Neuron (in vitro differentiated cells): ENCODE results near the gene RANGRF.

Experiments used
- H2AFZ ChIP-seq: one replicate; pipeline ENCODE4 v1.6.1; 2013; ENCODE audit warnings: low read depth, mild to moderate bottlenecking, inconsistent platforms, low read length, moderate library complexity
- H3K27me3 ChIP-seq: one replicate; pipeline ENCODE4 v1.6.1; 2013; ENCODE audit warnings: low read length; ENCODE audit not compliant: insufficient read depth
- H3K36me3 ChIP-seq: one replicate; pipeline ENCODE4 v1.6.1; 2013; ENCODE audit warnings: low read length; ENCODE audit not compliant: insufficient read depth
- H3K4me1 ChIP-seq: one replicate; pipeline ENCODE4 v1.6.1; 2013; ENCODE audit warnings: low read length; ENCODE audit not compliant: insufficient read depth
- H3K4me3 ChIP-seq: 2 replicates; pipeline ENCODE4 v1.5.1; 2013; ENCODE audit warnings: mild to moderate bottlenecking, low read length, moderate library complexity
- H3K9me3 ChIP-seq: one replicate; pipeline ENCODE4 v1.6.1; 2013; ENCODE audit warnings: low read length

RANGRF gene

DNA sequence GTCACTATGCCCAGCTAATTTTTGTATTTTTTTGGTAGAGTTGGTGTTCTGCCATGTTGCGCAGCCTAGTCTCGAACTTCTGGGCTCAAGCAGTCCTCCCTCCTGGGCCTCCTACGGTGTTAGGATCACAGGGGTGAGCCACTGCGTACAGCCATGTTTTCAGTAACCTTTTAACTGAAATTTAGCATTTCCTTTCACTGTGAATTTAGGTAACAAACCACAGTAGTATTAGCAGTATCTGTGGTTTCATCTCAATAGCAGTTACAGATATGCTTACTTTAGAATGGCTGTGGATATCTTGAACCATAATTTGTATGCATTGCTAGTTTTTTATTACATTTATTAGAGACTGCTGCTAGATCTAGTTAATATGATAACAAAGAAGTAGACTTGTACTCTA is 4.3 kb upstream of the RANGRF start:
- no peaks in the 10 kb centered on the region for H3K9me3 ChIP-seq
- H3K27me3 ChIP-seq: no peaks in the 10 kb centered on the region
- H3K36me3 ChIP-seq: no peaks in the 10 kb centered on the region
- no peak overlapping the region for H2AFZ ChIP-seq
- H3K4me3 ChIP-seq: no peak overlapping the region
- peaks cover 5% of the 10 kb centered on the region for H3K4me1 ChIP-seq

DNA sequence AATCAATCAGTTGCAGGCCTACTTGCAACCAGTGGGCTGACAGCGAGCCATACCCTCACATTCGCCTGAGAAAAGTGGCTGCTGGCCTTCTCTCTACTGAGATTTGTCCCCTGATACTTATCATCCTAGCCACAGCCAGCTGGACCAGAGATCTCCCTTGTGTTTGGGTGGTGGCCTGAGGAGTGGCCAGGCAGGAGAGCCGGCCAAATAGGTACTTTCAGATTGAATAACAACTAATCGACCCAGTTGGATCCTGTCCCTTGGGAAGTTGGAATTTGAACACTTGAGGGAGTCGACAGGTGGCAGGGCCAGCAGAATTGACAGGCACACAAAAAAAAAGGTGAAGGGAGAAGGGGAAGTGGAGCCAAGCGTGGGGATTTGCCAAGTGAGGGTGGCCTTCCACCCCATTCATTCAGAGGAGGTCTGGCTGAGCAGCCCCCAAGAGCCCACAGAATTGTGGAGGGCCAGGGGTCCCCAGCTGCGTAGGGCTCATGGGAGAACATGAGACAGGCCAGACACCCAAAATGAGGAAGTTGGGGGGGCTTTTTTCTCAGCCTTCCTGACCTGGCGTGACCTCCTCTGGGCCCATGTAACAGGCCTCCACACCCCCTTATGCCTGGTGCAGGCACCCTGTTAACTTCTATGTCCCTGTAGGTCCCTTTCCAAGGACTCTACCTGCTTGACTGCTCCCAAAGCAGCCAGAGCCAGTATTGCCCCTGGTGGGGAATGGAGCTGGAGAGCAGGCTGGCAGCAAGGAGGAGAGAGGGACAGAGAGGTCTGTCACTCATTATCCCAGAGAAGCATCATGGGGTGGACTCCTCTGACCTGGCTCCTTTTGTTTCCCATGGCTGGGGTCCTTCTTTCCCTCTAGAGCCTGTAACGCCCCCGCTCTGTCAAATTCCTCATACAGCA is 2.9 kb upstream of the RANGRF start:
- no peak overlapping the region for H2AFZ ChIP-seq
- no peaks in the 10 kb centered on the region for H3K27me3 ChIP-seq
- H3K4me3 ChIP-seq: no peak overlapping the region
- H3K4me1 ChIP-seq: peaks cover 12% of the 10 kb centered on the region
- H3K9me3 ChIP-seq: no peaks in the 10 kb centered on the region
- H3K36me3 ChIP-seq: no peaks in the 10 kb centered on the region

DNA sequence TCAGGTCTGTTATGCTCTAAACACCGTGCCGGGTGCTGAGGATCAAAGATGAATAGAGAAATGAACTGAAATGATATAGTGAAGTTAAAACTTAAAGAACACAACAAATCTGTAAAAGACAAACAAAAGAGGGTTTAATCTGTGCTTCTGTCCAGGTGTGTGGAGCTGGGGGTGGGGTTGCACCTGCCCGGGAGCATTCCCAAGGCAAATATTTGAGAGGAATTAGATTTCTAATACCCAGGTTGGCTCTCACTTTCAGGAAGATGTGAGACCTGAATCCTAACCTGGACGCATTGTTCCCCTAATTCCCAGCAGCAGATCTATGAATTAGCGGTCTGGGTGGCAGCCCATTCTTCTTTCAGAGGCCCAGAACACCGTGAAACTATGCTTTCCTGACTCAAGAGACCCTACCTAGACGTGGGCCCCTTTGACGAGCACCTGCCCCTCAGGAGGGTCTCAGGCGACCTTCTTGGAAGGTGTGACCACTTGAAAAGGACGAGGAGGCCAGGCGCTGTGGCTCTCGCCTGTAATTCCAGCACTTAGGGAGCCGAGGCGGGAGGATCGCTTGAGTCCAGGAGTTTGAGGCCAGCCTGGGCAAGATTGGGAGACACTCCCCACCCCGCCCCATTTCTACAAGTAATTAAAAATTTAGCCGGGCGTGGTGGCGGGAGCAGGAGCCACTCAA is 677 bp upstream of the RANGRF start:
- Histone ChIP-seq H3K9me3 (no peaks in the 10 kb centered on the region), H3K36me3 (no peaks in the 10 kb centered on the region), H2AFZ (peak overlapping the region; percentile 94), H3K4me1 (peaks cover 12% of the 10 kb centered on the region), H3K27me3 (no peaks in the 10 kb centered on the region), H3K4me3 (peak overlapping the region; percentile 88)

DNA sequence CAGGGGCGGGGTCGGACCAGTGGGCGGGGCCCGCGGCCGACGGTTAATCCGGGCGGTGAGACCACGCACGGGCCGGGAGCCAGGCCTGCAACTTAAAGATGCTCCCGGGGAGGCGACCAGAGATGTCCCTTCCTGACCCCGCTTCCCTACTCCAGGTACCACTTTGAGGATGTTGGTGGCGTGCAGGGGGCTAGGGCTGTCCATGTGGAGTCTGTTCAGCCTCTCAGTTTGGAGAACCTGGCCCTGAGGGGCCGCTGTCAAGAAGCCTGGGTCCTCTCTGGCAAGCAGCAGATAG is 580 bp downstream of the RANGRF start:
- H3K9me3 ChIP-seq: no peaks in the 10 kb centered on the region
- peaks cover 12% of the 10 kb centered on the region for H3K4me1 ChIP-seq
- H3K36me3 ChIP-seq: no peaks in the 10 kb centered on the region
- H3K4me3 ChIP-seq: peak overlapping the region; percentile 88
- H3K27me3 ChIP-seq: no peaks in the 10 kb centered on the region
- peak overlapping the region; percentile 94 for H2AFZ ChIP-seq

DNA sequence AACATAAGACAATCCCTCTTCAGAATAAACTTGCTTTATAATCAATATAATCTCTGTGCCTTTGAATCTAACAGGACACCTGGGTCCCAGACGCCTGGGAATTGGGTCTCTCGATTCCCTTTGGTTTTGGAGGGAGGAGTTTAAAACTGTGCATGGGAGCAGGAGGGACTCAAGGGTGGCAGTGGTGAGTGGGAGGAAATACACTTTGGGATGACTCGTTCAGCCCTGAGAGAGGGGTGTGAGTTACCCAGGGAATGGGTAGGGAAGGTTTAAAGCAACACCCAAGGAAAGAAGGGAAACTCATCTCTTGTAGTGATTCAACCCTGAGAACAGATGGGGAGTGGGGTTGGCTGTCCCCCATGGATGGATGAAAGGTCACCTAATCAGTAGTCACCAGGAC is 1.6 kb downstream of the RANGRF start:
- no peak overlapping the region for H3K4me3 ChIP-seq
- no peaks in the 10 kb centered on the region for H3K27me3 ChIP-seq
- peaks cover 17% of the 10 kb centered on the region for H3K4me1 ChIP-seq
- H3K9me3 ChIP-seq: no peaks in the 10 kb centered on the region
- H3K36me3 ChIP-seq: no peaks in the 10 kb centered on the region
- no peak overlapping the region for H2AFZ ChIP-seq

DNA sequence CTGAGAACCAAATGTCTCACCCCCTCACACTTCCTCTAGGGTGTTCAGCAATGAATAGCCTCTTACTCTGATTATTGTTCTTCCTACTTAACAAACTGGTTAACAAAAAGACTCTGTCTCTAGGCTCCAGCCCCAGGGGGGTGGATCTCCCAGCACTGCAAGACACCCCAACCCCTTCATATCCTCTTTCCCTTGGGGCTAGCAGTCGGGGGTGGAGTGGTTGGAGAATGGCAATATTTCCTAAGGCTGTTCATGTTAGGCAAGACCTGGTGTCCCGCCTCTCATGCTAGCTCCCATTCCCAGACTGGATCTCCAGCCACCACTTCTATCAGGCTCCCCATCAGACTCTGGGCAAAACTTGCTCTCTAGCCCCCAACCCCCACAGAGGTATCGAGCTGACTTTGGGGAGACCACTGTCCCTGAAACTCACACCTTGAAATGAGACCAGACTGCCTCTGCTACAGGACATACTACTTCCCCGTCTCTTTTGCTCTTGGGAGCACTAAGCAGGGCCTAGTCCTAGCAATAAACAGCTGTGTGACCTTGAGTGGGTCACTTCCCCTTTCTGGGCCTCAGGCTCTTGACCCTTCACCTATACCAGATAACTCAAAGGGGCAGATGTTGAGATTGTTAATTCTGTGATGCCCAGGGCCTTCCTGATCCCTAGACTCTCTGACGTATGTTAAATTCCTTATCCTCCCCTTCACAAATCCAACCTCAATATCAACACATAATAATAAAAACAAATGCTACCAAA is 4.3 kb downstream of the RANGRF start:
- Histone ChIP-seq H3K27me3 (no peaks in the 10 kb centered on the region), H3K36me3 (no peaks in the 10 kb centered on the region), H3K9me3 (no peaks in the 10 kb centered on the region), H2AFZ (no peak overlapping the region), H3K4me1 (peaks cover 17% of the 10 kb centered on the region), H3K4me3 (no peak overlapping the region)

DNA sequence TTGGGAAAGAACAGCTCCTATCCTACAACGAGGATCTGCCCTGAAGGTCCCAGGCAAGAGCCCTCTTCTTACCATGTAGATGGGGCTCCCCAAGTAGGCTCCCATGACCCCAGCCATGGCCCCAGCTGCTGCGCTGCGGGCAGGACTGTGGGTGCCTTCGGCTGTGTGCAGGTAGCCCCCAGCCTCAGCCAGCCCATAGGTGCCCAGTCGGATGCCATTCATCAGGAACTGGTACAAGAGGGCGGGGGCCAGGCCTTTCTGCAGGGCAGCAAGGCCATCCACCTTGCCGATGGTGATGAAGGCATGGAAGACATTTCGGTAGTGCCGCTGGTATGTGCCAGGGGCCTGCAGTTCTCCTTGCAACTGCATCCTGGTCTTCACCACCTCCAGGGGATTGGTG is 5.9 kb downstream of the RANGRF start:
- H3K4me1 ChIP-seq: peaks cover 10% of the 10 kb centered on the region
- H3K27me3 ChIP-seq: no peaks in the 10 kb centered on the region
- no peak overlapping the region for H2AFZ ChIP-seq
- H3K36me3 ChIP-seq: no peaks in the 10 kb centered on the region
- H3K4me3 ChIP-seq: no peak overlapping the region
- no peaks in the 10 kb centered on the region for H3K9me3 ChIP-seq

DNA sequence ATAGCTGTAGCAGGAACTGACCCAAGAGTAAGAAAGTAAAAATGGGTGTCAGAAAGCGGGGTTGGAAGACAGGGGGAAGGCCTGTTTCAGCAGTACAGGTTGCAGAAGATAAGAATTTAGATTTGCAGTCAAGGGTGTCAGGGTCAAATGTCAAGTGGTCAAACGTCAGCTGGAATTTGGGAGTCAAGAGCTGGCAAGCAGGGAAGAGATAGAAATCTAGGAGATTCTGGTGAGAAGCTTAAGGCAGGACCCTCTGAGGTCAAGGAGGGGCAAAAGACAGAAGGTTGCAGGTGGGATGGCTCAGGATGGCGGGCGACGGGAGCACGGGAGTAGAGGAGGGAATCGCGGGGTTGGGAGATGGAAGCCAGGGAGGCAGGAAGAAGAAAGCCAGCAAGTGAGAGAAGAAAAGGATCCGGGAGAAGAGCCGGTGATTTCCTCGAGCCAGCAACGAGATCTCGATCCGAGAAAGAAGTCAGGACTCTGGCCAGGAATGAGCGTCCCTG is 6.4 kb downstream of the RANGRF start:
- Histone ChIP-seq H3K4me1 (peaks cover 5% of the 10 kb centered on the region), H3K36me3 (no peaks in the 10 kb centered on the region), H3K9me3 (no peaks in the 10 kb centered on the region), H3K4me3 (peak overlapping the region; percentile 66), H2AFZ (peak overlapping the region; percentile 69), H3K27me3 (no peaks in the 10 kb centered on the region)

DNA sequence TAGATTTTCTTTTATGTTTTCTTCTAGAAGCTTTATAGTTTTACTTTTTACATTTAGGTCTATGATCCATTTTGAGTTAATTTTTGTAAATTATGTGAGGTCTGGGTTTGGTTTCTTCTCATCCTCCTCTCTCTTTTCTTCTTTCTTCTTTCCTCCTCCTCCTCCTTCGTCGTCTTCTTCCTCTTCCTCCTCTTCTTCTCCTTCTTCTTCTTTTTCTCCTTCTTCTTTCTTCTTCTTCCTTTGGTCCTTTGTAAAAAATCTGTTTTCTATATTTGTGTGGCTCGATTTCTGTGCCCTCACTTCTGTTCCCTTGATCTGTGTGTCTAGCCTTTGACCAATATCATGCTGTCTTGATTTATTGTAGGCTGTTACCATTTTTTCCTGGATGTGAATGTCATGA is 11.8 kb downstream of the RANGRF start:
- H3K36me3 ChIP-seq: no peaks in the 10 kb centered on the region
- H3K4me3 ChIP-seq: no peak overlapping the region
- no peaks in the 10 kb centered on the region for H3K9me3 ChIP-seq
- no peaks in the 10 kb centered on the region for H3K27me3 ChIP-seq
- H3K4me1 ChIP-seq: peaks cover 2% of the 10 kb centered on the region
- H2AFZ ChIP-seq: no peak overlapping the region

DNA sequence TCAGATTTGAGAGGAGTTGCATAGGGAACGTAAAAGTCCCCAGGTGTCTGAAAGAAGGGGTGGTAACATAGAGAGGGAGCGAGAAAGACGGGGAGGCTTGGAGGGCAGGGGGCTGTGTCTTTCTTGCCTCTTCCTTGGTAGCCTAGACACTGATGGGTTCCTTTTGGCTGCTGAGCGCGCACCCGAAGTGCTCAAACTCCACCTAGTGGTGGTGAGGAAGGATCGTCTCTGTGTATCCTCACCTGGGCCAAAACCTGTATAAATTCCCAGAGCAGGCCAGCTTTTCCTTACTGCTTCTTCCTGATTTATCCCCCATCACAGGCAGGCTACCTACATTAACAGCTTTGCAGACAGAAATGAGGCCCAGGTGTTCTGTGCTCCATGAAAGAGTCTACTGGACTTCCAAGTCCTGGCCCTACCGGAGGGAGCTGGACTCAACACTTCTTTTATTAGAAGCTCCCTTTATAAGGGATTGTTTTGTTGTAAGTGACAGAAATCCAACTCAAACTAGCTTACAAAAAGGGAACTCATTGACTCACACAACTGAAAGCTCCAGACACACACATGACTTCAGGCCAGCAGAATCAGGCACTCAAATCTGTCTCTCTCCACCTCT is 12.3 kb downstream of the RANGRF start:
- peaks cover 2% of the 10 kb centered on the region for H3K4me1 ChIP-seq
- H3K27me3 ChIP-seq: no peaks in the 10 kb centered on the region
- no peaks in the 10 kb centered on the region for H3K36me3 ChIP-seq
- H2AFZ ChIP-seq: no peak overlapping the region
- H3K9me3 ChIP-seq: no peaks in the 10 kb centered on the region
- no peak overlapping the region for H3K4me3 ChIP-seq

DNA sequence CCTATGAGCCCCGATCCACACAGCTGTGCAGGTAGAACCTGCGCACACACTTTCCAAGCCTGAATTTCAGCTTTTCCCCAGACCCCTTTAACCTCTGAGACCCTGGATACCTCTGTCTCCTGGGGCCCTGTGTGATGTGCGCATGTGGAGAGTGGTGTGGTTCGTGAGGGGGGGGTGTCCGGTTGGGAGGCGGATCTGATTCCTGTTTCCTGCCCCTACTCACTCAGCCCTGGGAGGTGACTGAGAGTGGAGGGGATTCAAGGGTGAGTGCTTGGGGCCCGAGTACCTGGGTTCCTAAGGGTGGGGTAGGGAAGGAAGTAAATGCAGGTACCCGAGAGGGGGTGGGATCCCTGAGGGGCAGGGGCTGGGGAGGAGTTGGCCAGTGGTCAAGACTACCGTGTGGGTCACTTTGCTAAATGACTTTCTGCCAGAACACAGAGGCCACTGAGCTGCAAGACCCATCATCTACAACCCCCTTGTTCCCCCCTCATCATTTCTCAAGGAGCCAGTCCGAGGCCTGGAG is 22.2 kb downstream of the RANGRF start:
- Histone ChIP-seq H3K36me3 (no peaks in the 10 kb centered on the region), H3K9me3 (no peaks in the 10 kb centered on the region), H3K4me1 (peaks cover 16% of the 10 kb centered on the region), H3K27me3 (peaks cover 55% of the 10 kb centered on the region), H3K4me3 (no peak overlapping the region), H2AFZ (no peak overlapping the region)

DNA sequence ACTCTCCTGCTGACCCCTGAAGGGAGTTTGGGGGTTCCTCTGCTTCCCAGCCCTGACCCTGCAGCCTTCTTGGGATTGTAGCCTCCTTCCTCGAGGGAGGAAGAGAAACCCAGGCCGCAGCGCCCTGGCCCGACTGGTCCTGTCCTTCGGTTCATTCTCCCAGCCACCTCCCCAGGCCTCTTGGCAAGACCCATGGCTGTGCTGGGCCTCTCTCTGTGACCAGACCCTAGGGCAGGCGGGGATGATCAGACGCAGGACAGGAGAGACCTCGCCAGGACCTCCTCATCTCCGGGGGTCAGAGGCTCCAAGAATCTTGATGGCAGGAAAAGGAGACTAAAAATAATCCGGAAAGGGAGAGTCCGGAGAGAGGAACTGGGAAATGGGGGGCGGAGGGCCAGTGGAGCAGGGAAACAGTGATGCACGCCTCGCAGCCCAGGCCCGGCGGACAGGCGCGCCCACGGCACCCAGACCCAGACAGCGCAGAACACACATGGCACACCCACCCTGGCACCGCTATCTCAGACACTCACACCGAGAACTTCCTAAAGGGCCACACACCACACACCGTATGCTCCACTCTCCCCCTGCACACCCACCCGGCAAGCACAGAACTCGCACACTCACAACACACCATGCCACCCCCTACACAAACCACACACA is 22.8 kb downstream of the RANGRF start:
- Histone ChIP-seq H3K36me3 (no peaks in the 10 kb centered on the region), H3K27me3 (peaks cover 61% of the 10 kb centered on the region), H3K9me3 (no peaks in the 10 kb centered on the region), H3K4me1 (peaks cover 16% of the 10 kb centered on the region), H2AFZ (no peak overlapping the region), H3K4me3 (no peak overlapping the region)
